NCI-H146 treated with DMSO at 0.1 percent for 48 hours (cell line): ENCODE measurements around the gene OLFM3.

ENCODE experiments used
- DNase-seq: peaks from one replicate; lab custom pipeline; 2025; ENCODE audit not compliant: unreplicated experiment; lab: John Stamatoyannopoulos, UW

OLFM3 gene

GRCh38 chr1:101996825-101997465 lies at the start of gene OLFM3:
TSS of gene OLFM3 (minus strand) at chr1:101996926.
- no peak for DNase-seq

GRCh38 chr1:102045752-102046151 lies 49.0 kb upstream of the OLFM3 start:
- no peak for DNase-seq

GRCh38 chr1:102032534-102032933 lies 35.8 kb upstream of the OLFM3 start:
- DNase-seq = no peak

GRCh38 chr1:102019530-102019929 lies 22.8 kb upstream of the OLFM3 start:
- no peak for DNase-seq

GRCh38 chr1:102015728-102016127 lies 19.0 kb upstream of the OLFM3 start:
- DNase-seq = no peak

GRCh38 chr1:102002057-102002456 lies 5.3 kb upstream of the OLFM3 start:
- no peak for DNase-seq

GRCh38 chr1:101995984-101996745 lies 561 bp downstream of the OLFM3 start:
- DNase-seq = no peak

GRCh38 chr1:101993710-101994109 lies 3.0 kb downstream of the OLFM3 start:
- DNase-seq = no peak

- DNase-seq = no peak
Measured at GRCh38 chr1:101992821-101993575, 3.7 kb downstream of the OLFM3 start.

GRCh38 chr1:101980974-101981373 lies 15.8 kb downstream of the OLFM3 start:
- no peak for DNase-seq

GRCh38 chr1:101977266-101977665 lies 19.5 kb downstream of the OLFM3 start:
- DNase-seq = no peak

GRCh38 chr1:101976161-101976560 lies 20.6 kb downstream of the OLFM3 start:
- DNase-seq = no peak

GRCh38 chr1:101975371-101975770 lies 21.4 kb downstream of the OLFM3 start:
- no peak for DNase-seq

- no peak for DNase-seq
Measured at GRCh38 chr1:101974599-101975274, 22.0 kb downstream of the OLFM3 start.

- DNase-seq = no peak
Measured at GRCh38 chr1:101971304-101971703, 25.4 kb downstream of the OLFM3 start.

- DNase-seq = no peak
Measured at GRCh38 chr1:101967871-101968270, 28.9 kb downstream of the OLFM3 start.

GRCh38 chr1:101965341-101965740 lies 31.4 kb downstream of the OLFM3 start:
- DNase-seq = no peak

GRCh38 chr1:101964708-101965107 lies 32.0 kb downstream of the OLFM3 start:
- no peak for DNase-seq

GRCh38 chr1:101960142-101960541 lies 36.6 kb downstream of the OLFM3 start:
- no peak for DNase-seq

GRCh38 chr1:101959456-101959855 lies 37.3 kb downstream of the OLFM3 start:
- no peak for DNase-seq

- DNase-seq = no peak
Measured at GRCh38 chr1:101957771-101958170, 39.0 kb downstream of the OLFM3 start.
